SK-N-SH (cell line): ENCODE measurements around the gene CERS6.

Experiments used
- CHD2 ChIP-seq: fragments of 150-350 bp; IDR thresholded peaks from 2 replicates; pipeline ENCODE4 v1.6.1; 2018; ENCODE audit warnings: low read length; ENCODE audit not compliant: partially characterized antibody
- CTCF ChIP-seq: fragments of 200-600 bp; sonication (generic); IDR thresholded peaks from 2 replicates; pipeline ENCODE4 v1.6.1; 2017; ENCODE audit warnings: antibody characterized with exemption, mild to moderate bottlenecking, moderate library complexity
- JUND ChIP-seq: IDR thresholded peaks from 2 replicates; pipeline ENCODE4 v1.4.0; 2012
- MAX ChIP-seq: IDR thresholded peaks from 2 replicates; pipeline ENCODE4 v1.4.0; 2012; ENCODE audit warnings: low read depth
- RAD21 ChIP-seq: IDR thresholded peaks from 2 replicates; pipeline ENCODE4 v1.6.1; 2012; ENCODE audit warnings: mild to moderate bottlenecking, low read length
- RXRA ChIP-seq: IDR thresholded peaks from 2 replicates; pipeline ENCODE4 v1.4.0; 2012; ENCODE audit warnings: low read depth, mild to moderate bottlenecking, borderline replicate concordance
- SIN3A ChIP-seq: IDR thresholded peaks from 2 replicates; pipeline ENCODE4 v1.6.1; 2012; ENCODE audit warnings: low read depth, mild to moderate bottlenecking, low read length, moderate library complexity, borderline replicate concordance
- TAF1 ChIP-seq: IDR thresholded peaks from 2 replicates; pipeline ENCODE4 v1.6.1; 2012; ENCODE audit warnings: low read depth, mild to moderate bottlenecking, low read length, moderate library complexity, borderline replicate concordance
- USF1 ChIP-seq: IDR thresholded peaks from 2 replicates; pipeline ENCODE4 v1.4.0; 2012; ENCODE audit warnings: low read depth, borderline replicate concordance
- USF2 ChIP-seq: fragments of 150-350 bp; IDR thresholded peaks from 2 replicates; pipeline ENCODE4 v1.6.1; 2017; ENCODE audit warnings: antibody characterized with exemption, low read length, low read depth, borderline replicate concordance

- TF ChIP-seq SIN3A (no peak), CTCF (no peak), USF2 (no peak), JUND (no peak), USF1 (no peak), TAF1 (no peak), RXRA (no peak), MAX (no peak), CHD2 (no peak), RAD21 (no peak)
These were observed 334.3 kb downstream of the CERS6 start for GRCh38 chr2:168790226-168790902.
